ENCODE measurements around the gene UFC1. TPM values are rescaled to one million over a fixed set of nuclear protein-coding genes. Genes with fewer than 3 reads are reported as not detected.
A peak's percentile ranks its signal among the peaks of the same experiment; 100 is the strongest.

The UFC1 gene
- polyA plus RNA-seq, 3 donors: 100 to 120 (median 108) TPM

- WGBS (ENCODE audit: insufficient coverage): no CpG with 5 or more reads among the region's 3 CpGs
- Histone ChIP-seq H4K20me1 (ENCODE audit: insufficient read depth, low read length) (peaks cover 28% of the 10 kb centered on the region), H2AFZ (ENCODE audit: insufficient read depth, low read depth, low read length, poor library complexity, severe bottlenecking) (no peak overlapping the region), H3K4me1 (ENCODE audit: control insufficient read depth in 1 of 2, insufficient read depth in 2 of 2, low read length in 2 of 2) (peaks cover 61 to 68% of the 10 kb centered on the region in 2 donors), H3K9ac (ENCODE audit: insufficient read depth, low read length, poor library complexity, severe bottlenecking) (peak overlapping the region; percentile 7), H3K4me2 (replicated peaks; ENCODE audit: extremely low read depth, low read length, poor library complexity, severe bottlenecking) (peak overlapping the region; percentile 63), H3K79me2 (ENCODE audit: insufficient read depth, low read length) (peaks cover 72% of the 10 kb centered on the region), H3K27ac (ENCODE audit: low read depth in 1 of 2, low read length in 2 of 2) (peak overlapping the region; percentile 60 to 99), H3K4me3 (replicated peaks in 1 of 3; ENCODE audit: low read depth in 2 of 3, low read length in 3 of 3) (peak overlapping the region in 1 of 3 experiments; percentile 57), H3K27me3 (ENCODE audit: control insufficient read depth in 2 of 2, insufficient read depth in 2 of 2, low read length in 2 of 2) (no peaks in the 10 kb centered on the region), H3K9me3 (replicated peaks in 1 of 2; ENCODE audit: control insufficient read depth in 1 of 2, insufficient read depth in 1 of 2, low read length in 2 of 2) (no peaks in the 10 kb centered on the region), H3K36me3 (replicated peaks in 1 of 2; ENCODE audit: control insufficient read depth in 1 of 2, insufficient read depth in 2 of 2, low read length in 2 of 2) (peaks cover 38 to 58% of the 10 kb centered on the region in 2 donors)
- Mint-ChIP-seq H3K27ac (peak overlapping the region; percentile 81 to 98 (median 94)), H3K27me3 (ENCODE audit: low read depth in 3 of 3) (no peaks in the 10 kb centered on the region), H3K36me3 (peaks cover 51 to 61% of the 10 kb centered on the region in 2 donors), H3K9me3 (peaks cover 0 to 2% (median 0%) of the 10 kb centered on the region in 7 donors), H3K4me3 (peak overlapping the region in 1 of 2 donors; percentile 54), H3K4me1 (peaks cover 69% of the 10 kb centered on the region)
- TF ChIP-seq CTCF (IDR thresholded peaks at IDR 0.05): no peak
- intact Hi-C loops (cut with micrococcal nuclease): no loop called here
- peak in 2 of 3 donors; percentile 34 to 58 for DNase-seq
Measured at GRCh38 chr1:161121042-161121650, 32.6 kb upstream of the UFC1 start.

GRCh38 chr1:161121834-161122233 is 31.9 kb upstream of the UFC1 start:
- DNase-seq: peak; percentile 62 to 81 (median 76)
- H3K27me3 Mint-ChIP-seq (ENCODE audit: low read depth in 3 of 3): peaks cover 0 to 1% (median 0%) of the 10 kb centered on the region in 3 donors
- H3K4me1 Mint-ChIP-seq: peaks cover 66% of the 10 kb centered on the region
- H3K9me3 Mint-ChIP-seq: peaks cover 0 to 2% (median 0%) of the 10 kb centered on the region in 7 donors
- peak overlapping the region; percentile 81 to 98 (median 94) for H3K27ac Mint-ChIP-seq
- Histone ChIP-seq H3K36me3 (replicated peaks in 1 of 2; ENCODE audit: control insufficient read depth in 1 of 2, insufficient read depth in 2 of 2, low read length in 2 of 2) (peaks cover 42 to 65% of the 10 kb centered on the region in 2 donors), H3K27ac (ENCODE audit: low read depth in 1 of 2, low read length in 2 of 2) (peak overlapping the region; percentile 69 to 99), H3K4me2 (replicated peaks; ENCODE audit: extremely low read depth, low read length, poor library complexity, severe bottlenecking) (peak overlapping the region; percentile 63), H3K79me2 (ENCODE audit: insufficient read depth, low read length) (peaks cover 72% of the 10 kb centered on the region), H3K4me1 (ENCODE audit: control insufficient read depth in 1 of 2, insufficient read depth in 2 of 2, low read length in 2 of 2) (peaks cover 59 to 65% of the 10 kb centered on the region in 2 donors), H3K9me3 (replicated peaks in 1 of 2; ENCODE audit: control insufficient read depth in 1 of 2, insufficient read depth in 1 of 2, low read length in 2 of 2) (no peaks in the 10 kb centered on the region), H3K27me3 (ENCODE audit: control insufficient read depth in 2 of 2, insufficient read depth in 2 of 2, low read length in 2 of 2) (no peaks in the 10 kb centered on the region), H2AFZ (ENCODE audit: insufficient read depth, low read depth, low read length, poor library complexity, severe bottlenecking) (no peak overlapping the region), H4K20me1 (ENCODE audit: insufficient read depth, low read length) (peaks cover 30% of the 10 kb centered on the region), H3K4me3 (replicated peaks in 1 of 3; ENCODE audit: low read depth in 2 of 3, low read length in 3 of 3) (peak overlapping the region in 1 of 3 experiments; percentile 57), H3K9ac (ENCODE audit: insufficient read depth, low read length, poor library complexity, severe bottlenecking) (peak overlapping the region; percentile 7)
- WGBS (ENCODE audit: insufficient coverage): no CpG with 5 or more reads among the region's 4 CpGs
- H3K36me3 Mint-ChIP-seq: peaks cover 54 to 63% of the 10 kb centered on the region in 2 donors
- peak overlapping the region; percentile 54 for H3K4me3 Mint-ChIP-seq
- no peak for TF ChIP-seq CTCF (IDR thresholded peaks at IDR 0.05)
- intact Hi-C loops (cut with micrococcal nuclease): no loop called here

Data from CD14-positive monocyte (primary cell).